ENCODE measurements around the gene SRSF8.

SRSF8 gene

GRCh38 chr11:95057959-95058358 lies 8.8 kb upstream of the SRSF8 start:
- Mint-ChIP-seq H3K27me3 (no peaks in the 10 kb centered on the region), H3K4me3 (no peak overlapping the region), H3K4me1 (peaks cover 9% of the 10 kb centered on the region)

GRCh38 chr11:95058621-95059020 lies 8.1 kb upstream of the SRSF8 start:
- H3K27ac Mint-ChIP-seq: no peak overlapping the region
- no peaks in the 10 kb centered on the region for H3K9me3 Mint-ChIP-seq
- H3K36me3 Mint-ChIP-seq: no peaks in the 10 kb centered on the region
- ATAC-seq: no peak
- peaks cover 9% of the 10 kb centered on the region for H3K4me1 Mint-ChIP-seq
- H3K4me3 Mint-ChIP-seq: no peak overlapping the region
- H3K27me3 Mint-ChIP-seq: no peaks in the 10 kb centered on the region

More at GRCh38 chr11:95057959-95058358, 8.8 kb upstream of the SRSF8 start:
- no peaks in the 10 kb centered on the region for H3K36me3 Mint-ChIP-seq
- no peaks in the 10 kb centered on the region for H3K9me3 Mint-ChIP-seq
- H3K27ac Mint-ChIP-seq: no peak overlapping the region
- ATAC-seq: no peak

GRCh38 chr11:95059046-95059445 lies 7.7 kb upstream of the SRSF8 start:
- Mint-ChIP-seq H3K27me3 (no peaks in the 10 kb centered on the region), H3K4me1 (peaks cover 9% of the 10 kb centered on the region), H3K4me3 (no peak overlapping the region), H3K36me3 (no peaks in the 10 kb centered on the region), H3K9me3 (no peaks in the 10 kb centered on the region), H3K27ac (no peak overlapping the region)
- no peak for ATAC-seq

GRCh38 chr11:95065336-95065735 lies 1.4 kb upstream of the SRSF8 start:
- H3K27ac Mint-ChIP-seq: no peak overlapping the region
- peaks cover 25% of the 10 kb centered on the region for H3K4me1 Mint-ChIP-seq
- H3K4me3 Mint-ChIP-seq: no peak overlapping the region
- H3K27me3 Mint-ChIP-seq: no peaks in the 10 kb centered on the region
- H3K9me3 Mint-ChIP-seq: no peaks in the 10 kb centered on the region
- H3K36me3 Mint-ChIP-seq: peaks cover 8% of the 10 kb centered on the region
- no peak for ATAC-seq

- H3K9me3 Mint-ChIP-seq: no peaks in the 10 kb centered on the region
- peak; percentile 86 for ATAC-seq
- peaks cover 32% of the 10 kb centered on the region for H3K4me1 Mint-ChIP-seq
- peaks cover 14% of the 10 kb centered on the region for H3K36me3 Mint-ChIP-seq
- peak overlapping the region; percentile 97 for H3K27ac Mint-ChIP-seq
- H3K4me3 Mint-ChIP-seq: peak overlapping the region; percentile 100
- H3K27me3 Mint-ChIP-seq: no peaks in the 10 kb centered on the region
Observed at GRCh38 chr11:95067039-95067840, 521 bp downstream of the SRSF8 start.

- peak overlapping the region; percentile 97 for H3K27ac Mint-ChIP-seq
- no peaks in the 10 kb centered on the region for H3K9me3 Mint-ChIP-seq
- H3K36me3 Mint-ChIP-seq: peaks cover 18% of the 10 kb centered on the region
- H3K27me3 Mint-ChIP-seq: no peaks in the 10 kb centered on the region
- ATAC-seq: no peak
- H3K4me3 Mint-ChIP-seq: peak overlapping the region; percentile 100
- H3K4me1 Mint-ChIP-seq: peaks cover 36% of the 10 kb centered on the region
Observed at GRCh38 chr11:95067841-95068219, 1.1 kb downstream of the SRSF8 start.

- Mint-ChIP-seq H3K36me3 (peaks cover 21% of the 10 kb centered on the region), H3K9me3 (no peaks in the 10 kb centered on the region), H3K4me1 (peaks cover 38% of the 10 kb centered on the region), H3K4me3 (peak overlapping the region; percentile 100), H3K27me3 (no peaks in the 10 kb centered on the region), H3K27ac (peak overlapping the region; percentile 97)
- peak; percentile 81 for ATAC-seq
Observed at GRCh38 chr11:95068549-95068948, 1.8 kb downstream of the SRSF8 start.

- no peaks in the 10 kb centered on the region for H3K27me3 Mint-ChIP-seq
- H3K27ac Mint-ChIP-seq: no peak overlapping the region
- no peak overlapping the region for H3K4me3 Mint-ChIP-seq
- H3K36me3 Mint-ChIP-seq: peaks cover 21% of the 10 kb centered on the region
- no peaks in the 10 kb centered on the region for H3K9me3 Mint-ChIP-seq
- no peak for ATAC-seq
- H3K4me1 Mint-ChIP-seq: peaks cover 38% of the 10 kb centered on the region
Observed at GRCh38 chr11:95070471-95070870, 3.8 kb downstream of the SRSF8 start.

- Mint-ChIP-seq H3K4me1 (peaks cover 39% of the 10 kb centered on the region), H3K9me3 (no peaks in the 10 kb centered on the region), H3K27me3 (no peaks in the 10 kb centered on the region), H3K27ac (no peak overlapping the region), H3K36me3 (peaks cover 21% of the 10 kb centered on the region), H3K4me3 (no peak overlapping the region)
- ATAC-seq: no peak
Observed at GRCh38 chr11:95072948-95073347, 6.2 kb downstream of the SRSF8 start.

GRCh38 chr11:95074792-95075563 lies 8.3 kb downstream of the SRSF8 start:
- H3K9me3 Mint-ChIP-seq: no peaks in the 10 kb centered on the region
- H3K36me3 Mint-ChIP-seq: peaks cover 15% of the 10 kb centered on the region
- no peaks in the 10 kb centered on the region for H3K27me3 Mint-ChIP-seq
- H3K27ac Mint-ChIP-seq: no peak overlapping the region
- H3K4me3 Mint-ChIP-seq: no peak overlapping the region
- no peak for ATAC-seq
- peaks cover 23% of the 10 kb centered on the region for H3K4me1 Mint-ChIP-seq

GRCh38 chr11:95076416-95076815 lies 9.7 kb downstream of the SRSF8 start:
- Mint-ChIP-seq H3K27ac (no peak overlapping the region), H3K4me1 (peaks cover 12% of the 10 kb centered on the region), H3K36me3 (peaks cover 6% of the 10 kb centered on the region), H3K4me3 (no peak overlapping the region), H3K9me3 (no peaks in the 10 kb centered on the region), H3K27me3 (no peaks in the 10 kb centered on the region)
- ATAC-seq: no peak

- no peak for ATAC-seq
- no peak overlapping the region for H3K27ac Mint-ChIP-seq
- no peaks in the 10 kb centered on the region for H3K9me3 Mint-ChIP-seq
- H3K36me3 Mint-ChIP-seq: peaks cover 6% of the 10 kb centered on the region
- no peaks in the 10 kb centered on the region for H3K27me3 Mint-ChIP-seq
- peaks cover 12% of the 10 kb centered on the region for H3K4me1 Mint-ChIP-seq
- no peak overlapping the region for H3K4me3 Mint-ChIP-seq
Observed at GRCh38 chr11:95076981-95077380, 10.3 kb downstream of the SRSF8 start.

GRCh38 chr11:95078526-95078925 lies 11.8 kb downstream of the SRSF8 start:
- H3K27ac Mint-ChIP-seq: no peak overlapping the region
- peaks cover 7% of the 10 kb centered on the region for H3K4me1 Mint-ChIP-seq
- no peak for ATAC-seq
- no peaks in the 10 kb centered on the region for H3K27me3 Mint-ChIP-seq
- no peaks in the 10 kb centered on the region for H3K9me3 Mint-ChIP-seq
- H3K4me3 Mint-ChIP-seq: no peak overlapping the region
- no peaks in the 10 kb centered on the region for H3K36me3 Mint-ChIP-seq

GRCh38 chr11:95081010-95081409 lies 14.3 kb downstream of the SRSF8 start:
- Mint-ChIP-seq H3K9me3 (no peaks in the 10 kb centered on the region), H3K4me1 (peaks cover 13% of the 10 kb centered on the region), H3K27me3 (no peaks in the 10 kb centered on the region), H3K4me3 (no peak overlapping the region), H3K36me3 (no peaks in the 10 kb centered on the region), H3K27ac (no peak overlapping the region)
- no peak for ATAC-seq

GRCh38 chr11:95081412-95081811 lies 14.7 kb downstream of the SRSF8 start:
- no peak for ATAC-seq
- no peak overlapping the region for H3K4me3 Mint-ChIP-seq
- H3K36me3 Mint-ChIP-seq: no peaks in the 10 kb centered on the region
- H3K27me3 Mint-ChIP-seq: no peaks in the 10 kb centered on the region
- H3K4me1 Mint-ChIP-seq: peaks cover 10% of the 10 kb centered on the region
- no peaks in the 10 kb centered on the region for H3K9me3 Mint-ChIP-seq
- no peak overlapping the region for H3K27ac Mint-ChIP-seq

- no peaks in the 10 kb centered on the region for H3K9me3 Mint-ChIP-seq
- H3K4me1 Mint-ChIP-seq: peaks cover 6% of the 10 kb centered on the region
- no peaks in the 10 kb centered on the region for H3K36me3 Mint-ChIP-seq
Observed at GRCh38 chr11:95082576-95083001, 15.9 kb downstream of the SRSF8 start.

More at GRCh38 chr11:95082576-95083001, 15.9 kb downstream of the SRSF8 start:
- Mint-ChIP-seq H3K4me3 (no peak overlapping the region), H3K27me3 (no peaks in the 10 kb centered on the region), H3K27ac (no peak overlapping the region)
- ATAC-seq: no peak

All from stimulated activated memory B cell treated with anti-CD40 and anti-IgM and Interleukin-4, amounts not matched to agents 10 μg/mL and 1 μg/mL and 100 μg/mL, for 72 hours (primary cell).